Measurements from ENCODE around the gene PRKACG.
A peak's percentile ranks its signal among the peaks of the same experiment; 100 is the strongest.

Gene PRKACG

DNA sequence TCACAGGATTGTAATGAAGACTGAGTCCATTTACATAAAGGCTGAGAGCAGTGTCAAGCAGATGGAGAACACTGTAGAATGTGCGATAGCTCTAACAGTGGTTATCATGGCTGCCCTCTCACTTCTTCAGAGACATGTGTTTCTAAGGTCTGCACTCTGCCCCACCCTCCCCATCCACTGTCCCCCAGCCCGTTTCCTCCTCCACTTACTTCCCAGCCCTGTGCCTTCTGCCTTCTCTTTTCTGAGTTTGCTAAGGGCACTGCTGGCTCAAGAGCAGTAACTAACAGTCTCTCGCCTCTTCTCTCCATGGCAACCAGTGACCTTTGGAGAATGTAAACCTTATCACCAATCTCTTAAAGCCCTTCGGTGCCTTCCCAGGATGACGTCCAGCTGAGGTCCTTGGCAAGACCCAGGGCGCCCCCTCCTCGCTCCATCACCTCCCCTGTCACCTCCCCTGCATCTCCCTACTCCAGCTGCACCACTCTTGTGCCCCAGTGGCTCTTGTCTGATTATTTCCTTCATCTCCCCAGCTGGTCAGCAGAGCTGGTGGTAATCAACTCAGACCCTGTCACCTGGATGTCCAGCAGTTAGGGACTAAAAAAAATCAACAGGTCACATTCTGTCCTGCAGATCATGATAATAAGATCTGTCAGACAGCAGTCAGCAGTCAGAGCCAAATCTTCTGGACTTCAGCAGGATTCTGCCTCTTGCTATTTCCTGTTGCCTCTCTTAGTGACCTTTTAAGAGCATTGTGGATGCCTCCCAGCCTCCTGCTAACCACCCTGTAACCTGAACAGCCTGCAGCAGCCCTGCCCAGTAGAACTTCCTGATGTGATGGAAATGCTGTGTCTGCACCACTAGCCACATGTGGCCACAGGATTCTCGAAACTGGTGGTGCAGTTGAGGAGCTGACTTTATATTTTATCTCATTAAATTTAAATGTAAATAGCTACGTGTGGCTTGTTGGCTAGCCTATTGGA, 30.6 kb upstream of the PRKACG start:
- Histone ChIP-seq H3K27ac (ENCODE audit: low read length) (no peak overlapping the region), H3K4me1 (ENCODE audit: control insufficient read depth in 1 of 2, insufficient read depth in 2 of 2, low read length in 2 of 2) (peaks cover 0 to 9% of the 10 kb centered on the region in 2 donors)

GRCh38 chr9:69040646-69041045, 26.7 kb upstream of the PRKACG start:
- Histone ChIP-seq H3K36me3 (ENCODE audit: control insufficient read depth in 1 of 2, insufficient read depth in 2 of 2, low read length in 2 of 2) (no peaks in the 10 kb centered on the region), H3K9me3 (ENCODE audit: control insufficient read depth in 1 of 2, low read length in 2 of 2) (no peaks in the 10 kb centered on the region), H3K4me1 (ENCODE audit: control insufficient read depth in 1 of 2, insufficient read depth in 2 of 2, low read length in 2 of 2) (peaks cover 5 to 15% of the 10 kb centered on the region in 2 donors), H3K27me3 (ENCODE audit: low read depth, low read length) (no peaks in the 10 kb centered on the region), H3K4me3 (ENCODE audit: low read depth in 1 of 2, low read length in 2 of 2) (no peak overlapping the region), H3K27ac (ENCODE audit: low read length) (no peak overlapping the region)

More for the DNA sequence above, 30.6 kb upstream of the PRKACG start:
- Histone ChIP-seq H3K4me3 (ENCODE audit: low read depth in 1 of 2, low read length in 2 of 2) (no peak overlapping the region), H3K9me3 (ENCODE audit: control insufficient read depth in 1 of 2, low read length in 2 of 2) (no peaks in the 10 kb centered on the region), H3K36me3 (ENCODE audit: control insufficient read depth in 1 of 2, insufficient read depth in 2 of 2, low read length in 2 of 2) (peaks cover 10 to 20% of the 10 kb centered on the region in 2 donors), H3K27me3 (ENCODE audit: low read depth, low read length) (no peaks in the 10 kb centered on the region)

DNA sequence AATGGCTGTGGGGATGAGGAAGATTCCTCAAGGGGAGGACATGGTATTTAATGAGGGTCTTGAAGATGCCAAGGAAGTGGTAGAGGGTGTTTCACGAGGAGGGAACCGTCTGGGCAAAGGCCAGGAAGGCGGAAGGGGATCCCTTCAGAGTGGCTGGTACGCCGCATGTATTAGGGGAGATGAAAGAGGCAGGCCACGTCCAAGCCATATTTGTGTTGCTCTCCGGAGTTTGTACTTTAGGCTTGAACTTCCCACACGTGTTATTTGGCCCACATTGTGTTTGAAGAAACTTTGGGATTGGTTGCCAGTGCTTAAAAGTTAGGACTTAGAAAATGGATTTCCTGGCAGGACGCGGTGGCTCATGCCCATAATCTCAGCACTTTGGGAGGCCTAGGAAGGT, 22.9 kb upstream of the PRKACG start:
- Histone ChIP-seq H3K36me3 (ENCODE audit: control insufficient read depth in 1 of 2, insufficient read depth in 2 of 2, low read length in 2 of 2) (no peaks in the 10 kb centered on the region), H3K9me3 (ENCODE audit: control insufficient read depth in 1 of 2, low read length in 2 of 2) (no peaks in the 10 kb centered on the region), H3K4me1 (ENCODE audit: control insufficient read depth in 1 of 2, insufficient read depth in 2 of 2, low read length in 2 of 2) (peaks cover 5 to 11% of the 10 kb centered on the region in 2 donors), H3K27ac (ENCODE audit: low read length) (peak overlapping the region; percentile 71), H3K4me3 (ENCODE audit: low read depth in 1 of 2, low read length in 2 of 2) (peak overlapping the region; percentile 82 to 94), H3K27me3 (ENCODE audit: low read depth, low read length) (no peaks in the 10 kb centered on the region)

DNA sequence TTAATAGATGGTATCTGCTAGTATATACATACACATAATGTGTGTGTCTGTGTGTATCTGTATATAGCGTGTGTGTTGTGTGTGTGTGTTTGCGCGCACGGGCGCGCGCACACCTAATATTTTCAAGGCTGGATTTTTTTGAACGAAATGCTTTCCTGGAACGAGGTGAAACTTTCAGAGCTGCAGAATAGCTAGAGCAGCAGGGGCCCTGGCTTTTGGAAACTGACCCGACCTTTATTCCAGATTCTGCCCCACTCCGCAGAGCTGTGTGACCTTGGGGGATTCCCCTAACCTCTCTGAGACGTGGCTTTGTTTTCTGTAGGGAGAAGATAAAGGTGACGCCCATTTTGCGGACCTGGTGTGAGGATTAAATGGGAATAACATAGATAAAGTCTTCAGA, 22.4 kb upstream of the PRKACG start:
- Histone ChIP-seq H3K27ac (ENCODE audit: low read length) (peak overlapping the region; percentile 71), H3K36me3 (ENCODE audit: control insufficient read depth in 1 of 2, insufficient read depth in 2 of 2, low read length in 2 of 2) (no peaks in the 10 kb centered on the region), H3K27me3 (ENCODE audit: low read depth, low read length) (no peaks in the 10 kb centered on the region), H3K9me3 (ENCODE audit: control insufficient read depth in 1 of 2, low read length in 2 of 2) (no peaks in the 10 kb centered on the region), H3K4me3 (ENCODE audit: low read depth in 1 of 2, low read length in 2 of 2) (peak overlapping the region; percentile 82 to 94), H3K4me1 (ENCODE audit: control insufficient read depth in 1 of 2, insufficient read depth in 2 of 2, low read length in 2 of 2) (peaks cover 5 to 11% of the 10 kb centered on the region in 2 donors)

DNA sequence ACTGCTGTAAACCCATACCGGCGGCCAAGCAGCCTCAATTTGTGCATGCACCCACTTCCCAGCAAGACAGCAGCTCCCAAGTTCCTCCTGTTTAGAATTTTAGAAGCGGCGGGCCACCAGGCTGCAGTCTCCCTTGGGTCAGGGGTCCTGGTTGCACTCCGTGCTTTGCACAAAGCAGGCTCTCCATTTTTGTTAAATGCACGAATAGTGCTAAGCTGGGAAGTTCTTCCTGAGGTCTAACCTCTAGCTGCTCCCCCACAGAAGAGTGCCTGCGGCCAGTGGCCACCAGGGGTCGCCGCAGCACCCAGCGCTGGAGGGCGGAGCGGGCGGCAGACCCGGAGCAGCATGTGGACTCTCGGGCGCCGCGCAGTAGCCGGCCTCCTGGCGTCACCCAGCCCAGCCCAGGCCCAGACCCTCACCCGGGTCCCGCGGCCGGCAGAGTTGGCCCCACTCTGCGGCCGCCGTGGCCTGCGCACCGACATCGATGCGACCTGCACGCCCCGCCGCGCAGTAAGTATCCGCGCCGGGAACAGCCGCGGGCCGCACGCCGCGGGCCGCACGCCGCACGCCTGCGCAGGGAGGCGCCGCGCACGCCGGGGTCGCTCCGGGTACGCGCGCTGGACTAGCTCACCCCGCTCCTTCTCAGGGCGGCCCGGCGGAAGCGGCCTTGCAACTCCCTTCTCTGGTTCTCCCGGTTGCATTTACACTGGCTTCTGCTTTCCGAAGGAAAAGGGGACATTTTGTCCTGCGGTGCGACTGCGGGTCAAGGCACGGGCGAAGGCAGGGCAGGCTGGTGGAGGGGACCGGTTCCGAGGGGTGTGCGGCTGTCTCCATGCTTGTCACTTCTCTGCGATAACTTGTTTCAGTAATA, 21.8 kb upstream of the PRKACG start, which contains the start of gene FXN:
FXN (plus strand) TSS at position 315 of the 871 bp plus-strand sequence; CDS start at position 346, 31 bp downstream.
- H3K36me3 ChIP-seq (ENCODE audit: control insufficient read depth in 1 of 2, insufficient read depth in 2 of 2, low read length in 2 of 2) = no peaks in the 10 kb centered on the region
- no peaks in the 10 kb centered on the region for H3K27me3 ChIP-seq (ENCODE audit: low read depth, low read length)
- H3K4me1 ChIP-seq (ENCODE audit: control insufficient read depth in 1 of 2, insufficient read depth in 2 of 2, low read length in 2 of 2) = peaks cover 5 to 11% of the 10 kb centered on the region in 2 donors
- no peaks in the 10 kb centered on the region for H3K9me3 ChIP-seq (ENCODE audit: control insufficient read depth in 1 of 2, low read length in 2 of 2)
- peak within 1 kb of the TSS; percentile 71 for H3K27ac ChIP-seq (ENCODE audit: low read length)
- peak within 1 kb of the TSS; percentile 82 to 94 for H3K4me3 ChIP-seq (ENCODE audit: low read depth in 1 of 2, low read length in 2 of 2)

- H3K4me1 ChIP-seq (ENCODE audit: control insufficient read depth in 1 of 2, insufficient read depth in 2 of 2, low read length in 2 of 2) = peaks cover 5 to 11% of the 10 kb centered on the region in 2 donors
- no peaks in the 10 kb centered on the region for H3K36me3 ChIP-seq (ENCODE audit: control insufficient read depth in 1 of 2, insufficient read depth in 2 of 2, low read length in 2 of 2)
- no peaks in the 10 kb centered on the region for H3K9me3 ChIP-seq (ENCODE audit: control insufficient read depth in 1 of 2, low read length in 2 of 2)
- no peak overlapping the region for H3K4me3 ChIP-seq (ENCODE audit: low read depth in 1 of 2, low read length in 2 of 2)
- no peak overlapping the region for H3K27ac ChIP-seq (ENCODE audit: low read length)
- no peaks in the 10 kb centered on the region for H3K27me3 ChIP-seq (ENCODE audit: low read depth, low read length)
These were observed 20.2 kb upstream of the PRKACG start for GRCh38 chr9:69034071-69034470.

DNA sequence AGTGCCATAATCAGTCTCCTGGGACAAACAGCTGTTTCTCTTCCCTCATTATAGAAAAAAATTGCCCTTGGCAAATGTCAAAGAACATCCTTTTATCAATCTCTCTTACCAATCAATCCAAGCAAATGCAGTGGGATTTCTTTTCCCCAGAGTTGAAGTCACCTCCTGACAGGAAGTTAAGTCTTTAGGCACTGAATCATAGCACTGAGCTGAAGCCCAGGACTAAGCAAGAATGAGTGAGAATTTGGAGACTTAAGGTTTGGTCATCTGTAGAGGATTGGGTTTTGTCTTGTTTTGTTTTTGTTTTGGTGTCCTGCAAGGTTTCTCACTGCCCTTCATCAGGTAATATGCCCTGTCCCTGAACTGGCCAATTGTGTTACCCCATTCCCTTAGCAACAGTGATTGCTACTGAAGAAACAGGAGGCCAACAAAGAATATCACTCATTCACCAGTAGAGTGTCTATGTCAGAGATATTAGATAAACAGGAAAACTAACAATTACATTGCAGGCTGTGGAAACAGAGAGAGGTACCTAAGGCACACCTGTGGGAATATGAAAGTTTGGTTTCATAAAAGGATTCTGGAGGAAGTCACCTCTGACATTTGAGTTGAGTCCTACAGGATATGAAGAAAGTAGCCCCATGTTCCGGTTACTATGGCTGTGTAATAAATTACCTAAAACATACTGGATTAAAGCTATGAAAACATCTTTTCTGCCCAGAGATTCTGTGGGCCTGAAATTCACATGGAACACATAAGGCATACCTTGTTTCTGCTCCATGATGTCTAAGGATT, 17.1 kb upstream of the PRKACG start:
- no peaks in the 10 kb centered on the region for H3K27me3 ChIP-seq (ENCODE audit: low read depth, low read length)
- no peak overlapping the region for H3K27ac ChIP-seq (ENCODE audit: low read length)
- no peaks in the 10 kb centered on the region for H3K9me3 ChIP-seq (ENCODE audit: control insufficient read depth in 1 of 2, low read length in 2 of 2)
- peaks cover 0 to 4% of the 10 kb centered on the region in 2 donors for H3K4me1 ChIP-seq (ENCODE audit: control insufficient read depth in 1 of 2, insufficient read depth in 2 of 2, low read length in 2 of 2)
- H3K36me3 ChIP-seq (ENCODE audit: control insufficient read depth in 1 of 2, insufficient read depth in 2 of 2, low read length in 2 of 2) = no peaks in the 10 kb centered on the region
- no peak overlapping the region for H3K4me3 ChIP-seq (ENCODE audit: low read depth in 1 of 2, low read length in 2 of 2)

DNA sequence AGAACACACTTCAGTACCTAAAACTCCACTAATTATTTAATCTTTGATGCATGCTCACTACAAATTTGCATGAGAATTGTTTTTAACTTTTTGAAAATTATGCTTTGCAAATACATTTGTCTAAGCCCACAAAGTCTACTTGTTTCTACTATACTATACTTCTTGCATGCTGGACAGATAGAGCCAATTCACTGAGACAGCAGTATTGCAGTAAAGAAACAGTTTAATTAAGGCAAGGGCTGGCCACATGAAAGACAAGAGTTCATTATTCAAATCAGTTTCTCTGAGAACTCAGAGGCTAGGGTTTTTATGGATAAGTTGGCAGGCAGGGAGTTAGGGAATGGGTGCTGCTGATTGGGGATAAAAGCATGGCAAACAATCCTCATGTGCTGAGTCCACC, 15.6 kb upstream of the PRKACG start:
- H3K27me3 ChIP-seq (ENCODE audit: low read depth, low read length) = no peaks in the 10 kb centered on the region
- H3K9me3 ChIP-seq (ENCODE audit: control insufficient read depth in 1 of 2, low read length in 2 of 2) = no peaks in the 10 kb centered on the region
- no peaks in the 10 kb centered on the region for H3K36me3 ChIP-seq (ENCODE audit: control insufficient read depth in 1 of 2, insufficient read depth in 2 of 2, low read length in 2 of 2)
- H3K4me3 ChIP-seq (ENCODE audit: low read depth in 1 of 2, low read length in 2 of 2) = no peak overlapping the region
- no peak overlapping the region for H3K27ac ChIP-seq (ENCODE audit: low read length)
- H3K4me1 ChIP-seq (ENCODE audit: control insufficient read depth in 1 of 2, insufficient read depth in 2 of 2, low read length in 2 of 2) = no peaks in the 10 kb centered on the region

GRCh38 chr9:69028754-69029153, 14.8 kb upstream of the PRKACG start:
- Histone ChIP-seq H3K4me3 (ENCODE audit: low read depth in 1 of 2, low read length in 2 of 2) (no peak overlapping the region), H3K27ac (ENCODE audit: low read length) (no peak overlapping the region), H3K27me3 (ENCODE audit: low read depth, low read length) (no peaks in the 10 kb centered on the region), H3K4me1 (ENCODE audit: control insufficient read depth in 1 of 2, insufficient read depth in 2 of 2, low read length in 2 of 2) (no peaks in the 10 kb centered on the region), H3K36me3 (ENCODE audit: control insufficient read depth in 1 of 2, insufficient read depth in 2 of 2, low read length in 2 of 2) (no peaks in the 10 kb centered on the region), H3K9me3 (ENCODE audit: control insufficient read depth in 1 of 2, low read length in 2 of 2) (no peaks in the 10 kb centered on the region)

- H3K27me3 ChIP-seq (ENCODE audit: low read depth, low read length) = no peaks in the 10 kb centered on the region
- H3K27ac ChIP-seq (ENCODE audit: low read length) = no peak overlapping the region
- H3K9me3 ChIP-seq (ENCODE audit: control insufficient read depth in 1 of 2, low read length in 2 of 2) = no peaks in the 10 kb centered on the region
- no peaks in the 10 kb centered on the region for H3K36me3 ChIP-seq (ENCODE audit: control insufficient read depth in 1 of 2, insufficient read depth in 2 of 2, low read length in 2 of 2)
- no peaks in the 10 kb centered on the region for H3K4me1 ChIP-seq (ENCODE audit: control insufficient read depth in 1 of 2, insufficient read depth in 2 of 2, low read length in 2 of 2)
- no peak overlapping the region for H3K4me3 ChIP-seq (ENCODE audit: low read depth in 1 of 2, low read length in 2 of 2)
These were observed 13.6 kb upstream of the PRKACG start for GRCh38 chr9:69027355-69028097.

Measured in muscle layer of duodenum (tissue), 2 donors.